Mesenchymal stem cell (in vitro differentiated cells and primary cell): ENCODE results near the gene IP6K2.
"Not testable (repeated sequence)": the region's sequence is repeated elsewhere in the genome, so short reads cannot be mapped to it uniquely, and the experiment has no call there.

Experiments
- DNase-seq: peaks from one replicate; pipeline ENCODE4 v3.0.0-alpha.2; 2013
- H2AFZ ChIP-seq: one replicate; pipeline ENCODE4 v1.6.1; 2013; ENCODE audit warnings: low read depth, mild to moderate bottlenecking, control low read depth, inconsistent platforms, low read length, moderate library complexity
- H2AK5ac ChIP-seq: 2 replicates; pipeline ENCODE4 v1.6.1; 2013; ENCODE audit warnings: low read length, moderate library complexity, mild to moderate bottlenecking, inconsistent platforms; ENCODE audit not compliant: severe bottlenecking
- H2BK120ac ChIP-seq: one replicate; pipeline ENCODE4 v1.6.1; 2013; ENCODE audit warnings: low read depth, mild to moderate bottlenecking, inconsistent platforms, low read length, moderate library complexity
- H2BK12ac ChIP-seq, 2 experiments: one replicate each; pipeline ENCODE4 v1.6.1; 2013; ENCODE audit warnings: inconsistent platforms in 2 of 2, low read length in 2 of 2, mild to moderate bottlenecking in 2 of 2, moderate library complexity in 2 of 2, control low read depth in 1 of 2
- H2BK15ac ChIP-seq: one replicate; pipeline ENCODE4 v1.6.1; 2013; ENCODE audit warnings: mild to moderate bottlenecking, low read depth, inconsistent platforms; ENCODE audit not compliant: poor library complexity, severe bottlenecking
- H2BK5ac ChIP-seq: 2 replicates; pipeline ENCODE4 v1.6.1; 2013; ENCODE audit warnings: low read depth, mild to moderate bottlenecking, low read length, control low read depth, inconsistent platforms; ENCODE audit not compliant: poor library complexity, severe bottlenecking
- H3K14ac ChIP-seq, 2 experiments: one replicate each; pipeline ENCODE4 v1.6.1; 2013; ENCODE audit warnings: inconsistent platforms in 2 of 2, low read length in 2 of 2, control low read depth in 1 of 2, mild to moderate bottlenecking in 1 of 2, moderate library complexity in 1 of 2
- H3K18ac ChIP-seq, 2 experiments: one replicate each; pipeline ENCODE4 v1.6.1; 2013; ENCODE audit warnings: inconsistent platforms in 2 of 2, low read length in 2 of 2, control low read depth in 1 of 2, low read depth in 1 of 2, mild to moderate bottlenecking in 1 of 2
- H3K23ac ChIP-seq, 2 experiments: one replicate each; pipeline ENCODE4 v1.6.1; 2013; ENCODE audit warnings: inconsistent platforms in 2 of 2, low read length in 2 of 2, mild to moderate bottlenecking in 2 of 2, moderate library complexity in 2 of 2, control low read depth in 1 of 2
- H3K27ac ChIP-seq: 2 replicates; pipeline ENCODE4 v1.5.1; 2013; ENCODE audit warnings: mild to moderate bottlenecking, moderate library complexity, low read length, control low read depth, inconsistent platforms; ENCODE audit not compliant: poor library complexity, severe bottlenecking
- H3K27me3 ChIP-seq, 2 experiments: 2 replicates each; pipeline versions ENCODE4 v1.6.1 to v1.7.0; 2013; ENCODE audit warnings: low read length in 2 of 2, mild to moderate bottlenecking in 2 of 2, moderate library complexity in 2 of 2, control low read depth in 1 of 2, inconsistent platforms in 1 of 2; ENCODE audit not compliant: control insufficient read depth in 1 of 2, insufficient read depth in 1 of 2
- H3K36me3 ChIP-seq, 2 experiments: 2 replicates each; pipeline versions ENCODE4 v1.6.1 to v1.7.0; 2013; ENCODE audit warnings: low read length in 2 of 2, control low read depth in 1 of 2, inconsistent platforms in 1 of 2, low read depth in 1 of 2, mild to moderate bottlenecking in 1 of 2; ENCODE audit not compliant: insufficient read depth in 2 of 2, control insufficient read depth in 1 of 2
- H3K4ac ChIP-seq, 2 experiments: one replicate each; pipeline ENCODE4 v1.6.1; 2013; ENCODE audit warnings: inconsistent platforms in 2 of 2, low read length in 2 of 2, mild to moderate bottlenecking in 2 of 2, moderate library complexity in 2 of 2, control low read depth in 1 of 2, low read depth in 1 of 2
- H3K4me1 ChIP-seq: 2 replicates; pipeline ENCODE4 v1.6.1; 2013; ENCODE audit warnings: low read depth, low read length, control low read depth; ENCODE audit not compliant: control insufficient read depth, insufficient read depth
- H3K4me2 ChIP-seq: 2 replicates; pipeline ENCODE4 v1.6.1; 2013; ENCODE audit warnings: low read length, mild to moderate bottlenecking, inconsistent platforms; ENCODE audit not compliant: poor library complexity, severe bottlenecking
- H3K4me3 ChIP-seq, 2 experiments: 2 replicates each; pipeline versions ENCODE4 v1.5.1 to v1.7.0; 2013; ENCODE audit warnings: low read length in 2 of 2, mild to moderate bottlenecking in 2 of 2, control low read depth in 1 of 2, low read depth in 1 of 2; ENCODE audit not compliant: insufficient read depth in 1 of 2
- H3K79me1 ChIP-seq: replicated peaks from 2 replicates; pipeline ENCODE4 v1.6.1; 2013; ENCODE audit warnings: mild to moderate bottlenecking, control low read depth, low read length, inconsistent platforms; ENCODE audit not compliant: poor library complexity, severe bottlenecking
- H3K9ac ChIP-seq: 2 replicates; pipeline ENCODE4 v1.7.0; 2013; ENCODE audit warnings: mild to moderate bottlenecking, low read length, moderate library complexity
- H3K9me3 ChIP-seq: 2 replicates; pipeline ENCODE4 v1.7.0; 2013; ENCODE audit warnings: mild to moderate bottlenecking, low read length; ENCODE audit not compliant: control insufficient read depth
- H4K8ac ChIP-seq: one replicate; pipeline ENCODE4 v1.6.1; 2013; ENCODE audit warnings: inconsistent platforms, mild to moderate bottlenecking, low read length, moderate library complexity
- H4K91ac ChIP-seq: one replicate; pipeline ENCODE4 v1.6.1; 2013; ENCODE audit warnings: mild to moderate bottlenecking, low read length, inconsistent platforms
- WGBS: methylation state at CpG from one replicate; pipeline ENCODE4 v1.1.7; 2013; ENCODE audit warnings: mixed read lengths; 5-methylcytosine and 5-hydroxymethylcytosine counted together

IP6K2 gene

DNA sequence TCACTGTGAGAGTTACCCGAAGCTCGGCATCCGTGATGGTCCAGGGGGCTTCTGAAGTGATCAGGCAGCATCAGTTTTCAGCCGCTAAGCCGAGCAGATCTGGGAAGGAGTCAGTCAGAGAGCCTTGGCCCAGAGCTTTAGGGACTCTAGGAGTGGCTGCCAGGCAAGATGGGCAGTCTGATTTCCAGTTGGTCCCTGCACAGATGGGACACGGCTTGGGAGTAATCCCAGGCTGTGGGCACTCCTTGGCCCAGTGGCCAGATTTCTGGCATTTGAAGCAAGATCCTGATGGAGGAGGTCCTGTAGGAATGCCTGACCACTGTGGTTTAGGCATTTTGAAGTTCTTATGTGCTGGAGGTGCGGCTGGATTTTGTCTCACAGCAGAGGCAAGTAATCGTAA lies 10.5 kb upstream of the IP6K2 start:
- Histone ChIP-seq H3K14ac (peak overlapping the region in 1 of 2 experiments; percentile 18), H3K4me3 (peak overlapping the region in 1 of 2 experiments; percentile 24), H3K23ac (no peak overlapping the region), H2BK120ac (no peak overlapping the region), H2BK15ac (no peak overlapping the region), H3K27me3 (peaks cover 0 to 11% of the 10 kb centered on the region in 2 experiments), H4K8ac (no peak overlapping the region), H2BK12ac (no peak overlapping the region), H3K27ac (no peak overlapping the region), H3K4ac (no peak overlapping the region), H2BK5ac (no peak overlapping the region), H4K91ac (no peak overlapping the region), H3K9ac (no peak overlapping the region), H2AFZ (no peak overlapping the region), H3K9me3 (peaks cover 3% of the 10 kb centered on the region), H3K4me2 (no peak overlapping the region), H3K4me1 (no peaks in the 10 kb centered on the region), H3K36me3 (no peaks in the 10 kb centered on the region), H2AK5ac (no peak overlapping the region), H3K18ac (no peak overlapping the region), H3K79me1 (no peaks in the 10 kb centered on the region)
- DNase-seq, result no peak
- 95% methylated on average over 8 of the region's 8 CpGs for WGBS

DNA sequence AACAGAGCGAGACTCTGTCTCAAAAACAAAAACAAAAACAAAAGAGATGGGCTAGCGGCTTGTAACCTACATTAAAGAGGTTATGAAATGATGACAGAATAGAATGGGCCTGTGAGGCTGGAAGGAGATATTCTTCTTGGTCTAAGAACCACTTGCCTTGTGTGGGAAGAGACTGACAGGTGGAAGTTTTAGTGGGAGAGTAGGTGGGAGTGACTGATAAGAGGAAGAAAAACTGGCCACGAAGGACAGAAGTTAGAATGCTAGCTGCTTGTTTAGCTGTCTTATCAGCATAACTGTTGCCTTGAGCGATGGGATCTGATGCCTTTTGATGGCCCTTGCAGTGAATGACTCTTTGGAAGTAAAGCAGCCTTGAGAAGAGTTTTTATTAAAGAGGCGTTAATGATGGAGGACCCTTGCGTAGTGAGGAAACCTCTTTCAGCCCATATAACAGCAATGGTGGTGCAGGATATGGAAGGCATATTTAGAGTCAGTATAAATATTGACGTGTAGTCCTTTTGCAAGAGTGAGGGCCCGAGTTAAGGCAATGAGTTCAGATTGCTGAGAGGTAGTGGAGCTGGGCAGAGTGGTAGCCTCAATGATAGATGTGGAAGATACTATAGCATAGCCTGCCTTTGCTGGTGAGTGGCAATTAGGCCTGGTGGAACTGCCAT lies 8.3 kb upstream of the IP6K2 start:
- H3K23ac ChIP-seq, H3K4me3 ChIP-seq, H3K9ac ChIP-seq, H4K8ac ChIP-seq, H2AFZ ChIP-seq, H3K9me3 ChIP-seq, H3K14ac ChIP-seq, H3K4me2 ChIP-seq, H2BK15ac ChIP-seq, H4K91ac ChIP-seq, DNase-seq, H3K79me1 ChIP-seq, H3K27ac ChIP-seq, H2BK12ac ChIP-seq, H2BK5ac ChIP-seq, H3K18ac ChIP-seq, H2AK5ac ChIP-seq, H3K36me3 ChIP-seq, H2BK120ac ChIP-seq, H3K4ac ChIP-seq, H3K4me1 ChIP-seq: not testable (repeated sequence)
- 93% methylated on average over 7 of the region's 8 CpGs for WGBS
- H3K27me3 ChIP-seq, result peaks cover 0 to 11% of the 10 kb centered on the region in 2 experiments

DNA sequence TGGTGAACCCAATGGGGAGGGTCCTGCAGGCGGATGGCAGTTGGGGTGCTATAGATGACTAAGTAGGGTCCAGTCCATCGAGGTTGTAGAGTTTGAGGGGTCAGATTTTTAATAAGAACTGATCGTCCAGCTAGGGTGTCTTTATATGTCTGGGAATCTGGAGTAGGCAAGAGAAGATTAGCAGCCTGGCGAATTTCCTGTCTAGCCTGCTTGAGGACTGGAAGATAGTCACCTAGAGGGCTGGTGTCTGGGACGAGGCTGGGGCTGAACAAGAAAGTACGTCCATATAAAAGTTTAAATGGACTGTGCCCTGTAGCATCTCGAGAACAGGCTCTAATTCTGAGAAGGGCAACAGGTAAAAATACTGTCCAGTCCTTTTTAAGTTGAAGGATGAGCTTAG lies 6.7 kb upstream of the IP6K2 start:
- no peaks in the 10 kb centered on the region for H3K79me1 ChIP-seq
- no peak overlapping the region for H3K18ac ChIP-seq
- peaks cover 0 to 11% of the 10 kb centered on the region in 2 experiments for H3K27me3 ChIP-seq
- H2BK5ac ChIP-seq, result no peak overlapping the region
- no peak overlapping the region for H2AK5ac ChIP-seq
- no peaks in the 10 kb centered on the region for H3K36me3 ChIP-seq
- H3K4ac ChIP-seq, result no peak overlapping the region
- 82% methylated on average over 7 of the region's 7 CpGs for WGBS
- no peak overlapping the region for H3K9ac ChIP-seq
- H2BK15ac ChIP-seq, result no peak overlapping the region
- no peak overlapping the region for H3K14ac ChIP-seq
- no peak overlapping the region for H3K4me3 ChIP-seq
- peaks cover 3% of the 10 kb centered on the region for H3K9me3 ChIP-seq
- no peak overlapping the region for H2BK120ac ChIP-seq
- H3K23ac ChIP-seq, result no peak overlapping the region
- H3K27ac ChIP-seq, result no peak overlapping the region
- no peak for DNase-seq
- H3K4me1 ChIP-seq, result no peaks in the 10 kb centered on the region
- no peak overlapping the region for H4K91ac ChIP-seq
- H2BK12ac ChIP-seq, result no peak overlapping the region
- no peak overlapping the region for H3K4me2 ChIP-seq
- no peak overlapping the region for H2AFZ ChIP-seq
- H4K8ac ChIP-seq, result no peak overlapping the region

DNA sequence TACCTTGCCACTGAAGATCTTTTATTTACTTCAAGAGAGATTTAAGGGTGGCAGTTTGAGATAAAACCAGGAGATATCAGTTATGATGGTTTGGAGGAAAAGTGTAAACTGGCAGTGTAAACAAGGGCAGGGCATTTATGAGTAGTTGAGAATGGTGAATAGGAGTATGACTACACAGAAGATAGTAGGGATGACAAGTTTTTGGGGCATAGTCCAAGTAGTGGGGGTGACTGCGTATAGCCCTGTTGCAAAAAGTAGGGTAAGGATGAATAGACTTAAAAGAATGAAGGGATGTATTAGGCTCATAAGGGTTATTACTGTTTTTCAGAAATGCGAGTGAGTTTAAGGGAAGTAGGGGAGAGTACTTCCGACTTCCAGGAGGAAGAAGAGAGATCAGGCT lies 6.3 kb upstream of the IP6K2 start:
- 93% methylated on average over 3 of the region's 3 CpGs for WGBS
- not testable (repeated sequence) for H3K9me3 ChIP-seq, H2AFZ ChIP-seq, H3K36me3 ChIP-seq, H2BK15ac ChIP-seq, H3K18ac ChIP-seq, H3K14ac ChIP-seq, H3K79me1 ChIP-seq, H3K27me3 ChIP-seq, H4K91ac ChIP-seq, H4K8ac ChIP-seq, H3K27ac ChIP-seq, H3K4ac ChIP-seq, H2AK5ac ChIP-seq, H3K23ac ChIP-seq, H2BK5ac ChIP-seq, H3K4me2 ChIP-seq, DNase-seq, H2BK12ac ChIP-seq, H3K4me1 ChIP-seq, H2BK120ac ChIP-seq
- H3K4me3 ChIP-seq, result peak overlapping the region in 1 of 2 experiments; percentile 20
- peak overlapping the region; percentile 51 for H3K9ac ChIP-seq
